Vagina (tissue), 2 donors: Measurements from ENCODE around the gene FGF12. TPM values are rescaled to one million over a fixed set of nuclear protein-coding genes. Genes with fewer than 3 reads are reported as not detected.

Experiments
- DNase-seq, 2 donors: peaks; one replicate each; pipeline ENCODE4 v3.0.0-alpha.2; 2017; ENCODE audit errors: extremely low spot score in 2 of 2
- H3K27ac ChIP-seq: fragments of 200-600 bp; sonication (generic); one replicate; pipeline ENCODE4 v1.5.1; 2019
- H3K27me3 ChIP-seq: fragments of 200-600 bp; sonication (generic); one replicate; pipeline ENCODE4 v1.5.1; 2019
- H3K36me3 ChIP-seq, 2 donors: fragments of 200-600 bp; sonication (generic); one replicate each; pipeline ENCODE4 v1.5.1; 2017 to 2019
- H3K4me1 ChIP-seq: fragments of 200-600 bp; sonication (generic); one replicate; pipeline ENCODE4 v1.5.1; 2019
- H3K4me3 ChIP-seq, 2 donors: fragments of 200-600 bp; sonication (generic); 1 replicate in 1 of 2; 2 replicates in 1 of 2; pipeline ENCODE4 v1.5.1; 2016 to 2019
- H3K9me3 ChIP-seq: fragments of 200-600 bp; sonication (generic); one replicate; pipeline ENCODE4 v1.5.1; 2019
- POLR2A ChIP-seq, 2 donors: fragments of 450-650 bp; IDR thresholded peaks; one replicate each; pipeline ENCODE4 v1.6.1; 2017; ENCODE audit warnings: antibody characterized with exemption in 2 of 2, mild to moderate bottlenecking in 2 of 2, moderate library complexity in 2 of 2
- POLR2AphosphoS5 ChIP-seq, 2 donors: sonication (generic); formaldehyde crosslinking; IDR thresholded peaks; one replicate each; pipeline ENCODE4 v1.9.0; 2017; ENCODE audit warnings: antibody characterized with exemption in 2 of 2, mild to moderate bottlenecking in 2 of 2, low read depth in 1 of 2; ENCODE audit not compliant: insufficient read depth in 1 of 2
- intact Hi-C: fragments of 100-400 bp; cut with DNase I; formaldehyde crosslinking; loops from one replicate; pipeline ENCODE4 v1.15.1; 2023
- total RNA-seq: library from RNA; depleted of rRNA; stranded (reverse); fragments of >200 nt; gene quantifications from one replicate; pipeline ENCODE4 v1.2.3, GENCODE V29; 2016
- TF ChIP-seq, protein P1 (sequence below), 3 experiments: fragments of 450-650 bp in 2 of 3; fragments of 200-600 bp in 1 of 3; sonication (generic) in 1 of 3; IDR thresholded peaks; one replicate each; pipeline ENCODE4 v1.5.1; 2017 to 2019; ENCODE audit warnings: antibody characterized with exemption in 3 of 3, mild to moderate bottlenecking in 2 of 3, moderate library complexity in 2 of 3

Gene FGF12
- total RNA-seq, 1 donor from 2014 or later: 1.5 TPM

GRCh38 chr3:192422321-192422996 is 304.9 kb downstream of the FGF12 start:
- DNase-seq: no peak
- TF ChIP-seq POLR2A (IDR thresholded peaks at IDR 0.05): no peak
- no peak for TF ChIP-seq POLR2AphosphoS5 (IDR thresholded peaks at IDR 0.05; ENCODE audit: insufficient read depth in 1 of 2, low read depth in 1 of 2)
- TF ChIP-seq, protein P1, sequence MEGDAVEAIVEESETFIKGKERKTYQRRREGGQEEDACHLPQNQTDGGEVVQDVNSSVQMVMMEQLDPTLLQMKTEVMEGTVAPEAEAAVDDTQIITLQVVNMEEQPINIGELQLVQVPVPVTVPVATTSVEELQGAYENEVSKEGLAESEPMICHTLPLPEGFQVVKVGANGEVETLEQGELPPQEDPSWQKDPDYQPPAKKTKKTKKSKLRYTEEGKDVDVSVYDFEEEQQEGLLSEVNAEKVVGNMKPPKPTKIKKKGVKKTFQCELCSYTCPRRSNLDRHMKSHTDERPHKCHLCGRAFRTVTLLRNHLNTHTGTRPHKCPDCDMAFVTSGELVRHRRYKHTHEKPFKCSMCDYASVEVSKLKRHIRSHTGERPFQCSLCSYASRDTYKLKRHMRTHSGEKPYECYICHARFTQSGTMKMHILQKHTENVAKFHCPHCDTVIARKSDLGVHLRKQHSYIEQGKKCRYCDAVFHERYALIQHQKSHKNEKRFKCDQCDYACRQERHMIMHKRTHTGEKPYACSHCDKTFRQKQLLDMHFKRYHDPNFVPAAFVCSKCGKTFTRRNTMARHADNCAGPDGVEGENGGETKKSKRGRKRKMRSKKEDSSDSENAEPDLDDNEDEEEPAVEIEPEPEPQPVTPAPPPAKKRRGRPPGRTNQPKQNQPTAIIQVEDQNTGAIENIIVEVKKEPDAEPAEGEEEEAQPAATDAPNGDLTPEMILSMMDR (IDR thresholded peaks at IDR 0.05): no peak
- H3K9me3 ChIP-seq: no peaks in the 10 kb centered on the region
- no peaks in the 10 kb centered on the region for H3K36me3 ChIP-seq
- H3K27ac ChIP-seq: no peak overlapping the region
- no peaks in the 10 kb centered on the region for H3K4me1 ChIP-seq
- no peak overlapping the region for H3K4me3 ChIP-seq
- no peaks in the 10 kb centered on the region for H3K27me3 ChIP-seq
- intact Hi-C loops: no loop called here

DNA sequence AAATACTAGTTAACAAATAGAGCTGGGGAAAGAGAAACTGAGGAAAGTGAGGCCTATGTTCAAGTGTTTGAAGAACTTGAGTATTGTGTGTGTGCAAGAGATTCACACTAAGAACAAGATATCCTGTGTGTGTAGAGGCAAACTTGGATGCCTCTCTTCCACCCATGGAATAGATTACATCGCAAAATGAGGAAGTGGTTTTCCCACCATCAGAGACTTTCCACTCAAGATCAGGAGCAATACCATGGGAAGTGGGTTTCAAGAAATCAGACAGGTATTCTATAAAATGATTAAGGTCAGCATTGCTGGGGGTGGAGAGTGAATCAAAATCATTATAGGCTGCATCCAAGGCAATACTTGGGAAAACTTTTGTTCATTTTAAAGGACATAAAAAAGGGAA is 308.0 kb downstream of the FGF12 start:
- TF ChIP-seq, protein P1 (IDR thresholded peaks at IDR 0.05): no peak
- TF ChIP-seq POLR2A (IDR thresholded peaks at IDR 0.05) (no peak), POLR2AphosphoS5 (IDR thresholded peaks at IDR 0.05; ENCODE audit: insufficient read depth in 1 of 2, low read depth in 1 of 2) (no peak)
- no peaks in the 10 kb centered on the region for H3K4me1 ChIP-seq
- no peaks in the 10 kb centered on the region for H3K27me3 ChIP-seq
- no peaks in the 10 kb centered on the region for H3K36me3 ChIP-seq
- no peak for DNase-seq
- H3K9me3 ChIP-seq: no peaks in the 10 kb centered on the region
- H3K4me3 ChIP-seq: no peak overlapping the region
- intact Hi-C loops: no loop called here
- H3K27ac ChIP-seq: no peak overlapping the region

DNA sequence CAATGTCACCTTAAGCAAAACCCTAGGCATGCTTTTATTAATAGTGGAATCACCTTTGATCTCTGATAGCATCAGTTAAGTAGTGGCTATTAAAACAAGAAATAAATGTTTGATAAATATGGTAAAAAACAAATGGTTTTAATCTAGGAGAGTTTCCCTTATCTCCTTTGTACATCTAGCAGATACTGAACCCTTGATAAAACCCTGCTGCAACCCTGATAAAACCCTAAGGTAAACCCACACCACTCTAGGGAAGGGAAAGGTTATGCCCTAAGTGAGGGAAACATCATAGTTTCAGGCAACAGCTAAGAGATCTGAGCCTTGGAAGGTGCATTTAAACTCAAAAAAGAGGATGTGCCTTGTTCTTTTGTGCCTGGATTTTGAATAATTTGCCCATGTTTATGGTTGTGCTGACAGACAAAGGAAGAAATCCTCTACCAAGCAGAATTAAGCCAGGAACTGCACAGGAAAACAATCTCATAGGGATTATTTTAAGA is 309.7 kb downstream of the FGF12 start:
- H3K9me3 ChIP-seq: no peaks in the 10 kb centered on the region
- H3K27ac ChIP-seq: no peak overlapping the region
- TF ChIP-seq POLR2AphosphoS5 (IDR thresholded peaks at IDR 0.05; ENCODE audit: insufficient read depth in 1 of 2, low read depth in 1 of 2): no peak
- TF ChIP-seq POLR2A (IDR thresholded peaks at IDR 0.05): no peak
- TF ChIP-seq, protein P1 (IDR thresholded peaks at IDR 0.05): no peak
- no peak overlapping the region for H3K4me3 ChIP-seq
- H3K36me3 ChIP-seq: no peaks in the 10 kb centered on the region
- DNase-seq: no peak
- H3K4me1 ChIP-seq: no peaks in the 10 kb centered on the region
- H3K27me3 ChIP-seq: no peaks in the 10 kb centered on the region
- intact Hi-C loops: no loop called here

DNA sequence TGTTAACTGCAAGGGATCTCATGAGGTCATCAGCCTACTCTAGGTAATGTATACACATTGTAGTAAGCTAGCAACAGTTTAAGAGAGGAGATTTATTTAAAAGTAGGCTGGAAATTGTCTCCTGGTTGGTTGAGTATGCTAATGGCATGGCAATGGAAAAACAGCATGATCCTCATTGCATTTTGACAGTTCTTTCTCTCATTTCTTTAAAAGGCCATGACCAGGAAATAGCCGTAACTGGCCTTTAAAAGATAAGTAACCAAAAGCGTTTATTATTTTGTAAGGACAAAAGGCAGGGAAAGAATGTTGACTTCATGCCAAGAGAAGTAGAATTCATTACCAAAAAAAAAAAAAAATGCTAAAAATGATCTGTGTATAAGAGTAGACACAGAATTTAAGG is 310.3 kb downstream of the FGF12 start:
- no peaks in the 10 kb centered on the region for H3K9me3 ChIP-seq
- DNase-seq: no peak
- TF ChIP-seq, protein P1 (IDR thresholded peaks at IDR 0.05): no peak
- H3K36me3 ChIP-seq: no peaks in the 10 kb centered on the region
- intact Hi-C loops: no loop called here
- no peak overlapping the region for H3K27ac ChIP-seq
- H3K4me3 ChIP-seq: no peak overlapping the region
- no peaks in the 10 kb centered on the region for H3K4me1 ChIP-seq
- H3K27me3 ChIP-seq: no peaks in the 10 kb centered on the region

DNA sequence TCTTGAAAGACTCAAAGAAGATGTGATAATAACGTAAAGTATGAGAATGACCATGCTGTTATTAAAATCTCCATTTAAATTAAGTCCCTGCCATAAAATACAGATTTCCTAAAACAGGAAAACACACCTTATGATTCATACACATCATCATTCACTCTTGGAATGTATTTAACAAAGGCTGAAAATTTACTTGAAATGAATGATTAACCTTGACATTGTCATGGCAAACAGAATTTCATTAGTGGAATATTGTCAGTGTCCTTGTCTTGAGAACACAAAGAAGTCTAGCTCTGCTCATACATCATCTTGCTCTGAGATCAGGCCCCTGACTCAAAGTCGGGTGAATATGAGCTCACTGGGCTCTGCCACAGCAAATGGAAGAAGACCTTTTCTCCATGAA is 313.9 kb downstream of the FGF12 start:
- Histone ChIP-seq H3K27me3 (no peaks in the 10 kb centered on the region), H3K36me3 (no peaks in the 10 kb centered on the region), H3K4me3 (no peak overlapping the region), H3K4me1 (peaks cover 9% of the 10 kb centered on the region), H3K27ac (no peak overlapping the region), H3K9me3 (no peaks in the 10 kb centered on the region)
- intact Hi-C loops: no loop called here
- TF ChIP-seq, protein P1 (IDR thresholded peaks at IDR 0.05): no peak
- TF ChIP-seq POLR2A (IDR thresholded peaks at IDR 0.05): no peak
- TF ChIP-seq POLR2AphosphoS5 (IDR thresholded peaks at IDR 0.05; ENCODE audit: insufficient read depth in 1 of 2, low read depth in 1 of 2): no peak
- DNase-seq: no peak
